K562 (cell line): Measurements from ENCODE around the gene HSPH1. TPM values are rescaled to one million over a fixed set of nuclear protein-coding genes. Genes with fewer than 3 reads are reported as not detected.
A peak's percentile ranks its signal among the peaks of the same experiment; 100 is the strongest.

ENCODE experiments used
- ARNT ChIP-seq, 2 experiments: fragments of 450-650 bp; IDR thresholded peaks; 2 replicates each; pipeline ENCODE4 v1.6.1; 2016; ENCODE audit warnings: mild to moderate bottlenecking in 1 of 2
- ASH1L ChIP-seq: fragments of 450-650 bp; IDR thresholded peaks from 2 replicates; pipeline ENCODE4 v1.6.1; 2018; ENCODE audit warnings: borderline replicate concordance, mild to moderate bottlenecking, low read depth; ENCODE audit not compliant: partially characterized antibody
- ATF7 ChIP-seq: fragments of 450-650 bp; IDR thresholded peaks from 2 replicates; pipeline ENCODE4 v1.7.1; 2014; ENCODE audit warnings: mild to moderate bottlenecking, moderate library complexity
- ELF1 ChIP-seq: fragments of 200-800 bp; sonication (Bioruptor generic); IDR thresholded peaks from 2 replicates; pipeline ENCODE4 v1.6.1; 2016; ENCODE audit warnings: missing genetic modification characterization, missing compliant biosample characterization
- ELK1 ChIP-seq: sonication (generic); formaldehyde crosslinking; IDR thresholded peaks from 2 replicates; pipeline ENCODE4 v1.8.1; 2022; ENCODE audit warnings: missing genetic modification reagents
- ERF ChIP-seq: fragments of 450-650 bp; formaldehyde crosslinking; IDR thresholded peaks from 2 replicates; pipeline ENCODE4 v1.4.0; 2020; ENCODE audit warnings: mild to moderate bottlenecking, mixed read lengths
- ETV5 ChIP-seq: sonication (generic); formaldehyde crosslinking; IDR thresholded peaks from 2 replicates; pipeline ENCODE4 v1.4.0; 2020; ENCODE audit warnings: low read depth, mild to moderate bottlenecking, missing genetic modification reagents
- HDAC1 ChIP-seq, 2 experiments: fragments of 450-650 bp; IDR thresholded peaks; 2 replicates each; pipeline ENCODE4 v1.6.1; 2016 to 2017; ENCODE audit warnings: inconsistent platforms in 1 of 2, mild to moderate bottlenecking in 1 of 2, moderate library complexity in 1 of 2
- HDAC3 ChIP-seq: fragments of 450-650 bp; IDR thresholded peaks from 2 replicates; pipeline ENCODE4 v1.6.1; 2018; ENCODE audit warnings: borderline replicate concordance, mild to moderate bottlenecking, moderate library complexity; ENCODE audit not compliant: partially characterized antibody
- NRF1 ChIP-seq, 2 experiments: fragments of 450-650 bp; IDR thresholded peaks in 1 of 2; conservative IDR thresholded peaks in 1 of 2; 2 replicates each; pipeline ENCODE4 v1.6.1; 2014; ENCODE audit warnings: mild to moderate bottlenecking in 2 of 2
- PHF8 ChIP-seq: fragments of 200-600 bp; sonication (generic); IDR thresholded peaks from 2 replicates; pipeline ENCODE4 v1.6.1; 2012; ENCODE audit warnings: mixed run types, mild to moderate bottlenecking, inconsistent platforms, low read length, moderate library complexity, borderline replicate concordance
- TAF1 ChIP-seq: IDR thresholded peaks from 2 replicates; pipeline ENCODE4 v1.6.1; 2011; ENCODE audit warnings: mild to moderate bottlenecking, low read length, moderate library complexity; ENCODE audit not compliant: insufficient read depth, control insufficient read depth, severe bottlenecking; ENCODE audit errors: extremely low read depth
- YY1 ChIP-seq, 3 experiments: IDR thresholded peaks; 2 replicates each; pipeline ENCODE4 v1.6.1; 2011; ENCODE audit warnings: low read length in 2 of 3, mild to moderate bottlenecking in 2 of 3, moderate library complexity in 2 of 3, borderline replicate concordance in 1 of 3, control low read depth in 1 of 3, low read depth in 1 of 3; ENCODE audit not compliant: insufficient read depth in 3 of 3, insufficient replicate concordance in 2 of 3, control insufficient read depth in 1 of 3, insufficient read length in 1 of 3; ENCODE audit errors: extremely low read depth in 1 of 3
- ZNF134 ChIP-seq: fragments of 250-450 bp; sonication (Bioruptor Pico); conservative IDR thresholded peaks from 2 replicates; pipeline ENCODE4 v1.4.0; 2020
- ZNF347 ChIP-seq: fragments of 450-650 bp; formaldehyde crosslinking; IDR thresholded peaks from 2 replicates; pipeline ENCODE4 v1.4.0; 2020; ENCODE audit warnings: low read depth, mild to moderate bottlenecking, moderate library complexity
- ZNF584 ChIP-seq: fragments of 200-800 bp; sonication (Bioruptor generic); IDR thresholded peaks from 2 replicates; pipeline ENCODE4 v1.6.1; 2016; ENCODE audit warnings: low read depth, mild to moderate bottlenecking, missing genetic modification characterization, missing compliant biosample characterization
- polyA plus RNA-seq, 8 experiments: library from polyadenylated mRNA; depleted of rRNA in 4 of 8; stranded (reverse) in 5 of 8; unstranded in 3 of 8; fragments of >200 nt; fragmentation: Nextera tagmentation in 2 of 8; fragmentation: Illumina TruSeq in 1 of 8; extraction: Ambion mirVana in 2 of 8; extraction: Trizol in 1 of 8; gene quantifications; 2 replicates each; pipeline versions ENCODE4 v1.2.1 to v1.2.3, GENCODE V29; 2011 to 2014; ENCODE audit warnings: inconsistent platforms in 1 of 8, missing spikeins in 1 of 8
- total RNA-seq, 7 experiments: library from RNA; depleted of rRNA in 6 of 7; stranded (reverse); fragments of >200 nt in 6 of 7; fragmentation: Illumina TruSeq in 2 of 7; extraction: Trizol in 2 of 7; gene quantifications; 2 replicates each; pipeline versions ENCODE4 v1.2.1 to v1.2.3, GENCODE V29; 2011 to 2021; ENCODE audit warnings: low replicate concordance in 1 of 7
- TF ChIP-seq, protein P1 (sequence below): sonication (generic); formaldehyde crosslinking; IDR thresholded peaks from 2 replicates; pipeline ENCODE4 v1.8.0; 2022; ENCODE audit warnings: mild to moderate bottlenecking, missing genetic modification reagents
- TF ChIP-seq, protein P2 (sequence below): sonication (generic); formaldehyde crosslinking; IDR thresholded peaks from 2 replicates; pipeline ENCODE4 v1.8.0; 2022; ENCODE audit warnings: missing genetic modification reagents, mild to moderate bottlenecking, borderline replicate concordance

Gene HSPH1
- total and polyA plus RNA-seq, 9 of the 15 experiments (the other 6 are each of a cell fraction or from before 2014, with no cell fraction given): 34.6 to 104 (median 64.7) TPM

DNA sequence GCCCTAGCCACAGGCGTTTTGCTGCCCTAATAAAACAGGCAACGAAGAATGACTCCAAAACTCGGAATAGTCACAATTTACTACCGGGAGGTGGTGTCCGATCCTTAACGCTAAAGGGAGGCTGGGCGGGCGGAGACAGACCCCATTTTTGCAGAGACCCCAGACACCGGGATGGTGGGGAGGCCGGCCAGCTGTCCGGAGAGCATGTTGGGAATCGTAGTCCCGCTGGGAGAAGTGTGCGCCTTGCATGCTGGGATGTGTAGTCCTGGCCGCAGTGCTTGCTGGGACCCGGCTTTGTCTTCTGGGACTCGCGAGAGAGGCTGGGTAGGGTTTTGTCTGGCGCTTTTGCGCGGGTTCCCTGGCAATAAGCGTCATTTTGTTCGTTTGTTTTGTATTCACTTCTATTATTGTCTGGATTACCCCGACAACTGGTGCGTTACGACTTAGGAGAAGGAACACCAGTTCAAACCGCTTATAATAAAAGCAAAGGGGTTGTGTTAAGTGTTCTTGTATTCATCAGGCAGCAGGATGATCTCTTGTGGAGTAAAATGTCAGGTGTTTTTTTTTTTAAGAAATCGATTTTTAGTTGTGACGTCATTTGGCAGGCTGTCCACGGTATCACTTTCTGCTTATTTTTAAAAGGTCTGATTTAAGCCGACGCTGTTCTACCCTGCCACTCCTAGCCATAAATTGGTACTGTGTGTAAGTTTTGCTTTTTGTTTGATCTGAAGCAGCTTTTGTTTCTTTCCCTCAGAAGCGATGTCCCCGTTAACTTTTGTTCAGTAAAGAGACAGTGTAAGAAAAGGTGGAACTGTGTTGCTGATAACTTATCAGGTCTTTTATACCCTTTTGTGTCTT, 676 bp upstream of the HSPH1 start (continued):
- TF ChIP-seq, protein P1, sequence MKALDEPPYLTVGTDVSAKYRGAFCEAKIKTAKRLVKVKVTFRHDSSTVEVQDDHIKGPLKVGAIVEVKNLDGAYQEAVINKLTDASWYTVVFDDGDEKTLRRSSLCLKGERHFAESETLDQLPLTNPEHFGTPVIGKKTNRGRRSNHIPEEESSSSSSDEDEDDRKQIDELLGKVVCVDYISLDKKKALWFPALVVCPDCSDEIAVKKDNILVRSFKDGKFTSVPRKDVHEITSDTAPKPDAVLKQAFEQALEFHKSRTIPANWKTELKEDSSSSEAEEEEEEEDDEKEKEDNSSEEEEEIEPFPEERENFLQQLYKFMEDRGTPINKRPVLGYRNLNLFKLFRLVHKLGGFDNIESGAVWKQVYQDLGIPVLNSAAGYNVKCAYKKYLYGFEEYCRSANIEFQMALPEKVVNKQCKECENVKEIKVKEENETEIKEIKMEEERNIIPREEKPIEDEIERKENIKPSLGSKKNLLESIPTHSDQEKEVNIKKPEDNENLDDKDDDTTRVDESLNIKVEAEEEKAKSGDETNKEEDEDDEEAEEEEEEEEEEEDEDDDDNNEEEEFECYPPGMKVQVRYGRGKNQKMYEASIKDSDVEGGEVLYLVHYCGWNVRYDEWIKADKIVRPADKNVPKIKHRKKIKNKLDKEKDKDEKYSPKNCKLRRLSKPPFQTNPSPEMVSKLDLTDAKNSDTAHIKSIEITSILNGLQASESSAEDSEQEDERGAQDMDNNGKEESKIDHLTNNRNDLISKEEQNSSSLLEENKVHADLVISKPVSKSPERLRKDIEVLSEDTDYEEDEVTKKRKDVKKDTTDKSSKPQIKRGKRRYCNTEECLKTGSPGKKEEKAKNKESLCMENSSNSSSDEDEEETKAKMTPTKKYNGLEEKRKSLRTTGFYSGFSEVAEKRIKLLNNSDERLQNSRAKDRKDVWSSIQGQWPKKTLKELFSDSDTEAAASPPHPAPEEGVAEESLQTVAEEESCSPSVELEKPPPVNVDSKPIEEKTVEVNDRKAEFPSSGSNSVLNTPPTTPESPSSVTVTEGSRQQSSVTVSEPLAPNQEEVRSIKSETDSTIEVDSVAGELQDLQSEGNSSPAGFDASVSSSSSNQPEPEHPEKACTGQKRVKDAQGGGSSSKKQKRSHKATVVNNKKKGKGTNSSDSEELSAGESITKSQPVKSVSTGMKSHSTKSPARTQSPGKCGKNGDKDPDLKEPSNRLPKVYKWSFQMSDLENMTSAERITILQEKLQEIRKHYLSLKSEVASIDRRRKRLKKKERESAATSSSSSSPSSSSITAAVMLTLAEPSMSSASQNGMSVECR (CRISPR knock-in tag): 0 out of 2 replicates have a peak, but pooled peaks have one; percentile 12
- TF ChIP-seq HDAC1 (IDR thresholded peaks at IDR 0.05) (no peak; a peak in 1 of 4 replicates), ASH1L (no peak), NRF1 (conservative IDR thresholded peaks at IDR 0.05 in 1 of 2, IDR thresholded peaks at IDR 0.05 in 1 of 2) (peak; percentile 46 to 56; a peak in 3 of 4 replicates), ELK1 (CRISPR knock-in tag) (no peak), ATF7 (peak; percentile 95), ETV5 (CRISPR knock-in tag) (no peak), ZNF347 (CRISPR knock-in tag) (no peak), ZNF584 (CRISPR knock-in tag) (no peak), TAF1 (no peak), YY1 (IDR thresholded peaks at IDR 0.05; ENCODE audit: borderline replicate concordance in 1 of 3, control insufficient read depth in 1 of 3, extremely low read depth in 1 of 3, insufficient read depth in 3 of 3, insufficient read length in 1 of 3, insufficient replicate concordance in 2 of 3, low read depth in 1 of 3, low read length in 2 of 3) (peak in 1 of 3 experiments; percentile 59), ELF1 (tag) (peak; percentile 63; the same call in 1 of the 2 replicates), ARNT (IDR thresholded peaks at IDR 0.05) (peak in 1 of 2 experiments; percentile 84; a peak in 1 of 4 replicates), ZNF134 (CRISPR knock-in tag) (no peak), PHF8 (peak; percentile 31; the same call in 1 of the 2 replicates), HDAC3 (peak; percentile 46), ERF (CRISPR knock-in tag) (no peak)
- TF ChIP-seq, protein P2, sequence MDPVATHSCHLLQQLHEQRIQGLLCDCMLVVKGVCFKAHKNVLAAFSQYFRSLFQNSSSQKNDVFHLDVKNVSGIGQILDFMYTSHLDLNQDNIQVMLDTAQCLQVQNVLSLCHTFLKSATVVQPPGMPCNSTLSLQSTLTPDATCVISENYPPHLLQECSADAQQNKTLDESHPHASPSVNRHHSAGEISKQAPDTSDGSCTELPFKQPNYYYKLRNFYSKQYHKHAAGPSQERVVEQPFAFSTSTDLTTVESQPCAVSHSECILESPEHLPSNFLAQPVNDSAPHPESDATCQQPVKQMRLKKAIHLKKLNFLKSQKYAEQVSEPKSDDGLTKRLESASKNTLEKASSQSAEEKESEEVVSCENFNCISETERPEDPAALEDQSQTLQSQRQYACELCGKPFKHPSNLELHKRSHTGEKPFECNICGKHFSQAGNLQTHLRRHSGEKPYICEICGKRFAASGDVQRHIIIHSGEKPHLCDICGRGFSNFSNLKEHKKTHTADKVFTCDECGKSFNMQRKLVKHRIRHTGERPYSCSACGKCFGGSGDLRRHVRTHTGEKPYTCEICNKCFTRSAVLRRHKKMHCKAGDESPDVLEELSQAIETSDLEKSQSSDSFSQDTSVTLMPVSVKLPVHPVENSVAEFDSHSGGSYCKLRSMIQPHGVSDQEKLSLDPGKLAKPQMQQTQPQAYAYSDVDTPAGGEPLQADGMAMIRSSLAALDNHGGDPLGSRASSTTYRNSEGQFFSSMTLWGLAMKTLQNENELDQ (CRISPR knock-in tag): no peak
